ENCODE measurements around the gene ATP6V1C2.

Gene ATP6V1C2, protein sequence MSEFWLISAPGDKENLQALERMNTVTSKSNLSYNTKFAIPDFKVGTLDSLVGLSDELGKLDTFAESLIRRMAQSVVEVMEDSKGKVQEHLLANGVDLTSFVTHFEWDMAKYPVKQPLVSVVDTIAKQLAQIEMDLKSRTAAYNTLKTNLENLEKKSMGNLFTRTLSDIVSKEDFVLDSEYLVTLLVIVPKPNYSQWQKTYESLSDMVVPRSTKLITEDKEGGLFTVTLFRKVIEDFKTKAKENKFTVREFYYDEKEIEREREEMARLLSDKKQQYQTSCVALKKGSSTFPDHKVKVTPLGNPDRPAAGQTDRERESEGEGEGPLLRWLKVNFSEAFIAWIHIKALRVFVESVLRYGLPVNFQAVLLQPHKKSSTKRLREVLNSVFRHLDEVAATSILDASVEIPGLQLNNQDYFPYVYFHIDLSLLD

GRCh38 chr2:10721396-10722251, at the start of gene ATP6V1C2:
TSS of gene ATP6V1C2 (plus strand) at chr2:10721630. CDS start at chr2:10722850, 1,220 bp downstream.
- no peak within 1 kb of the TSS for H3K27ac ChIP-seq
- TF ChIP-seq, protein P1, sequence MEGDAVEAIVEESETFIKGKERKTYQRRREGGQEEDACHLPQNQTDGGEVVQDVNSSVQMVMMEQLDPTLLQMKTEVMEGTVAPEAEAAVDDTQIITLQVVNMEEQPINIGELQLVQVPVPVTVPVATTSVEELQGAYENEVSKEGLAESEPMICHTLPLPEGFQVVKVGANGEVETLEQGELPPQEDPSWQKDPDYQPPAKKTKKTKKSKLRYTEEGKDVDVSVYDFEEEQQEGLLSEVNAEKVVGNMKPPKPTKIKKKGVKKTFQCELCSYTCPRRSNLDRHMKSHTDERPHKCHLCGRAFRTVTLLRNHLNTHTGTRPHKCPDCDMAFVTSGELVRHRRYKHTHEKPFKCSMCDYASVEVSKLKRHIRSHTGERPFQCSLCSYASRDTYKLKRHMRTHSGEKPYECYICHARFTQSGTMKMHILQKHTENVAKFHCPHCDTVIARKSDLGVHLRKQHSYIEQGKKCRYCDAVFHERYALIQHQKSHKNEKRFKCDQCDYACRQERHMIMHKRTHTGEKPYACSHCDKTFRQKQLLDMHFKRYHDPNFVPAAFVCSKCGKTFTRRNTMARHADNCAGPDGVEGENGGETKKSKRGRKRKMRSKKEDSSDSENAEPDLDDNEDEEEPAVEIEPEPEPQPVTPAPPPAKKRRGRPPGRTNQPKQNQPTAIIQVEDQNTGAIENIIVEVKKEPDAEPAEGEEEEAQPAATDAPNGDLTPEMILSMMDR (conservative IDR thresholded peaks at IDR 0.05), result no peak
- TF ChIP-seq ZFX (IDR thresholded peaks at IDR 0.05), result no peak

DNA sequence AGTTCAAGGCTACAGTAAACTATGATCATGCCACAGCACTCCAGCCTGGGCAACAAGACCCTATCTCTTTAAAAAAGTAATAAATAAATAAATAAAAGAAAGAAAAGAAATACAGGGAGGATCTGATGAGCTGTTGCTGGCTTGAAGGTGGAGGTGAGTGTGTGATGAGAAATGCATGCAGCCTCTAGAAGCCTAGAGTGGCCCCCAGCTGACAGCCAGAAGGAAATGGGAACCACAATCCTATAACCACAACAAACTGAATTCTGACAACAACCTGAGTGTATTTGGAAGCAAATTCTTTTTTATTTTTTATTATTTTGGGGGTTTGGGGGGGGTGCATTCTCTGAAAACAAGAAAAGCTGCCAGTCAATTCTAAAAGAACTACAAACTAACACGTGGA, 46.3 kb upstream of the ATP6V1C2 start:
- no peak overlapping the region for H3K27ac ChIP-seq
- no peak for TF ChIP-seq ZFX (IDR thresholded peaks at IDR 0.05)
- TF ChIP-seq, protein P1 (conservative IDR thresholded peaks at IDR 0.05), result no peak

DNA sequence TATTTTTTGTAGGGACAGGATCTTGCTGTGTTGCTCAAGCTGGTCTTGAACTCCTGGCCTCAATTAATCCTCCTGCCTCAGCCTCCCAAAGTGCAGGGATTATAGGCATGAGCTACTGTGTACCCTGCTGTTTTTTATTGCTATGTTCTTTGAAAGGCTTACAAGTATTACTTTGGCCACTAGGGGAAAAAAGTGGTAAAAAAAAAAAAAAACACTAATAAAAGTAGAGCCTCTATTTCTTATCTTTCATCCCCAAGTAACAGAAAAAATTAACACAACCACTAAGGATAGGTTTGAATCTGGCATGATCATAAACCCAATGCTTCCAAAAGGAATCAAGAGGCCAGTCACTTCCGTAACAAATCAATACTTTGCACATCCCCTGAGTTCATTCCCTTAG, 43.2 kb upstream of the ATP6V1C2 start:
- H3K27ac ChIP-seq, result no peak overlapping the region
- TF ChIP-seq ZFX (IDR thresholded peaks at IDR 0.05), result no peak
- TF ChIP-seq, protein P1 (conservative IDR thresholded peaks at IDR 0.05), result peak; percentile 39

DNA sequence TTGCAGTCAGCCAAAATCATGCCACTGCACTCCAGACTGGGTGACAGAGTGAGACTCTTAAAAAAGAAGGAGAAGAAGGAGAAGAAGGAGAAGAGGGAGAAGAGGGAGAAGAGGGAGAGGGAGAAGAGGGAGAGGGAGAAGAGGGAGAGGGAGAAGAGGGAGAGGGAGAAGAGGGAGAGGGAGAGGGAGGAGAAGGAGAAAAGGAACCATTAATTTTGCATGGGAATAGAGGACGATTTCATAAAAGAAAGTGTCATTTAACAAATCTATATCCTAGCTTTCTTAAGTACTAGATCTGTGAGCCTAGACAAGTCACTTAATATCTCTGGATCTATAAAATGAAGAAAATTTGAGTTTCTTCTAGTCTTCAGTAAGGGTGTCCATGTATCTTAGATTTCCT, 41.2 kb upstream of the ATP6V1C2 start:
- TF ChIP-seq, protein P1 (conservative IDR thresholded peaks at IDR 0.05), result no peak
- TF ChIP-seq ZFX (IDR thresholded peaks at IDR 0.05), result no peak
- no peak overlapping the region for H3K27ac ChIP-seq

DNA sequence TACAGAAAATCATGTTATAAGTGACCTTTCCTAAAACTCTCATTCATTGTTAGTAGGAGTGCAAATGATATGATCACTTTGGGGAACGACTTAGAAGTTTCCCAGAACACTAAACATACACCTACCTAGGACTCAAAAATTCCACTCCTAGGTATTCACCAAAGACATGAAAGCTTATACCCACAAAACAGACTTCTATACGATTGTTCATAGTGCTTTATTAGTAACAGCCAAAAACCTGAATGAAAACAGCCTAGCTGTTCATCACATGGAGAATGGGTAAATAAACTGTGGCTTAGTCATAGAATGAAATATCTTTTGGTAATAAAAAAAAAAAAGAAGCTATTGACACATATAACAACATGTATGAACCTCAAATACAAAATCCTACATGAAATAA, 40.5 kb upstream of the ATP6V1C2 start:
- H3K27ac ChIP-seq, result no peak overlapping the region
- no peak for TF ChIP-seq ZFX (IDR thresholded peaks at IDR 0.05)
- TF ChIP-seq, protein P1 (conservative IDR thresholded peaks at IDR 0.05), result no peak

DNA sequence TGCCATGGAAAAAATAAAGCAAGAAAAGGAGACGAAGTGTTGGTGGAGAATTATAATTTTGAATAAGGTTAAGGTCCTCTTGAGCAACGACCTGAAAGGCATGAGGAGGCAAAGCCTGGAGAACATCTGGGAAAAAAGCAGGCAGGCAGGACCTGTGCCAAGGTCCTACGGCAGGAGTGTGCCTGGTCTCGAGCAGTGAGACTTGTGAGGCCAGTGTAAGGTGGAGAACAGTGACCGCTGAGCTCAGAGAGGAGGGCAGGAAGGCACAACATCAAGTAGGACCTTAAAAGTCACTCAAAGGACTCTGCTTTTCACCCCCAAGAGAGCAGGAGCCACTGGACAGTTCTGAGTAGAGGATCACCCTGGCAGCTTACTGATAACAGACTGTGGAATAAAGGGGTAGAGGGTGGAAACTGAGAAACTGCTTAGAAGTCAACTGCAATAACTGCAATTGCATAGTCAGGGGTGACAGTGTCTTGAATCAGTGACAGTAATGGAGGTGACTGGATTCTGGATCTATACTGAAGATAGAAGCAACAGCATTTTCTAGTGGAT, 35.2 kb upstream of the ATP6V1C2 start:
- no peak for TF ChIP-seq ZFX (IDR thresholded peaks at IDR 0.05)
- TF ChIP-seq, protein P1 (conservative IDR thresholded peaks at IDR 0.05), result no peak
- H3K27ac ChIP-seq, result no peak overlapping the region
